Neural cell (in vitro differentiated cells): ENCODE data around the gene GRIA3. TPM values are rescaled to one million over a fixed set of nuclear protein-coding genes. Genes with fewer than 3 reads are reported as not detected.

Experiments used
- H2AFZ ChIP-seq: fragments of 200-600, 300-800 bp; sonication (generic), shearing (Covaris generic); 2 replicates; pipeline ENCODE4 v1.6.0; 2014; ENCODE audit warnings: low read depth, mild to moderate bottlenecking, antibody characterized with exemption, low read length, moderate library complexity
- H3F3A ChIP-seq: fragments of 200-600 bp; shearing (Covaris generic); 2 replicates; pipeline ENCODE4 v1.6.1; 2016; ENCODE audit warnings: mild to moderate bottlenecking, moderate library complexity, mixed read lengths, antibody characterized with exemption, low read length; ENCODE audit not compliant: insufficient read depth, poor library complexity, severe bottlenecking
- H3K27ac ChIP-seq: fragments of 200-600, 300-800 bp; sonication (generic), shearing (Covaris generic); 2 replicates; pipeline ENCODE4 v1.5.1; 2014; ENCODE audit warnings: mild to moderate bottlenecking, low read length, moderate library complexity
- H3K27me3 ChIP-seq: fragments of 300-800, 200-600 bp; sonication (generic), shearing (Covaris generic); 2 replicates; pipeline ENCODE4 v1.6.0; 2014; ENCODE audit warnings: mild to moderate bottlenecking, low read depth, low read length, moderate library complexity; ENCODE audit not compliant: insufficient read depth
- H3K36me3 ChIP-seq: fragments of 300-800, 200-600 bp; sonication (generic), shearing (Covaris generic); 2 replicates; pipeline ENCODE4 v1.5.1; 2014; ENCODE audit warnings: mild to moderate bottlenecking, antibody characterized with exemption, low read length, moderate library complexity; ENCODE audit not compliant: insufficient read depth
- H3K4me2 ChIP-seq: fragments of 300-800, 200-600 bp; sonication (generic), shearing (Covaris generic); 2 replicates; pipeline ENCODE4 v1.6.0; 2014; ENCODE audit warnings: mild to moderate bottlenecking, low read length
- H3K4me3 ChIP-seq: fragments of 300-800, 200-600 bp; sonication (generic), shearing (Covaris generic); 2 replicates; pipeline ENCODE4 v1.5.1; 2014; ENCODE audit warnings: mild to moderate bottlenecking, low read length, moderate library complexity
- H3K79me2 ChIP-seq: fragments of 200-600 bp; shearing (Covaris generic); replicated peaks from 2 replicates; pipeline ENCODE4 v1.6.0; 2014; ENCODE audit warnings: mild to moderate bottlenecking, low read length, moderate library complexity; ENCODE audit not compliant: insufficient read depth
- H3K9ac ChIP-seq: fragments of 300-800, 200-600 bp; sonication (generic), shearing (Covaris generic); 2 replicates; pipeline ENCODE4 v1.6.1; 2016; ENCODE audit warnings: mild to moderate bottlenecking, low read length, mixed read lengths
- H3K9me2 ChIP-seq: fragments of 200-600 bp; shearing (Covaris generic); 2 replicates; pipeline ENCODE4 v1.6.1; 2016; ENCODE audit warnings: mild to moderate bottlenecking, low read length, mixed read lengths; ENCODE audit not compliant: insufficient read depth
- H3K9me3 ChIP-seq: fragments of 200-600, 300-800 bp; sonication (generic), shearing (Covaris generic); 2 replicates; pipeline ENCODE4 v1.6.1; 2016; ENCODE audit warnings: mild to moderate bottlenecking, mixed run types, low read length, moderate library complexity, mixed read lengths
- H4K20me1 ChIP-seq: fragments of 200-600 bp; shearing (Covaris generic); 2 replicates; pipeline ENCODE4 v1.6.1; 2016; ENCODE audit warnings: mild to moderate bottlenecking, mixed run types; ENCODE audit not compliant: insufficient read depth
- EP300 ChIP-seq: fragments of 450-650 bp; conservative IDR thresholded peaks from 2 replicates; pipeline ENCODE4 v1.6.1; 2014; ENCODE audit warnings: antibody characterized with exemption, mild to moderate bottlenecking, moderate library complexity; ENCODE audit not compliant: poor library complexity, severe bottlenecking
- EZH2 ChIP-seq: fragments of 200-600, 300-800 bp; shearing (Covaris generic), sonication (generic); IDR thresholded peaks from 2 replicates; pipeline ENCODE4 v1.6.1; 2014; ENCODE audit warnings: antibody characterized with exemption, low read length, borderline replicate concordance, mild to moderate bottlenecking; ENCODE audit not compliant: insufficient read depth, poor library complexity, severe bottlenecking
- MXI1 ChIP-seq: fragments of 450-650 bp; conservative IDR thresholded peaks from 2 replicates; pipeline ENCODE4 v1.6.1; 2014; ENCODE audit warnings: antibody characterized with exemption, mild to moderate bottlenecking; ENCODE audit not compliant: poor library complexity, severe bottlenecking
- POLR2AphosphoS5 ChIP-seq: IDR thresholded peaks from 2 replicates; pipeline ENCODE4 v1.6.1; 2012
- RAD21 ChIP-seq: fragments of 450-650 bp; conservative IDR thresholded peaks from 2 replicates; pipeline ENCODE4 v1.6.1; 2014; ENCODE audit warnings: antibody characterized with exemption, mild to moderate bottlenecking, moderate library complexity
- SMC3 ChIP-seq: fragments of 450-650 bp; conservative IDR thresholded peaks from 2 replicates; pipeline ENCODE4 v1.6.1; 2014; ENCODE audit warnings: antibody characterized with exemption, mild to moderate bottlenecking, moderate library complexity; ENCODE audit not compliant: poor library complexity
- TAF1 ChIP-seq: IDR thresholded peaks from 2 replicates; pipeline ENCODE4 v1.6.1; 2012; ENCODE audit warnings: low read depth
- polyA plus RNA-seq: library from polyadenylated mRNA; depleted of rRNA; stranded (reverse); fragments of >200 nt; gene quantifications from 2 replicates; pipeline ENCODE4 v1.2.3, GENCODE V29; 2014
- TF ChIP-seq, protein P1 (sequence below): fragments of 450-650 bp; IDR thresholded peaks from 2 replicates; pipeline ENCODE4 v1.5.1; 2014; ENCODE audit warnings: antibody characterized with exemption, mild to moderate bottlenecking, moderate library complexity; ENCODE audit not compliant: poor library complexity, severe bottlenecking
- TF ChIP-seq, protein P2 (sequence below): IDR thresholded peaks from 2 replicates; pipeline ENCODE4 v1.6.1; 2012; ENCODE audit warnings: borderline replicate concordance

The GRIA3 gene
- polyA plus RNA-seq, 1 donor from 2014 or later, result 7.8 TPM

DNA sequence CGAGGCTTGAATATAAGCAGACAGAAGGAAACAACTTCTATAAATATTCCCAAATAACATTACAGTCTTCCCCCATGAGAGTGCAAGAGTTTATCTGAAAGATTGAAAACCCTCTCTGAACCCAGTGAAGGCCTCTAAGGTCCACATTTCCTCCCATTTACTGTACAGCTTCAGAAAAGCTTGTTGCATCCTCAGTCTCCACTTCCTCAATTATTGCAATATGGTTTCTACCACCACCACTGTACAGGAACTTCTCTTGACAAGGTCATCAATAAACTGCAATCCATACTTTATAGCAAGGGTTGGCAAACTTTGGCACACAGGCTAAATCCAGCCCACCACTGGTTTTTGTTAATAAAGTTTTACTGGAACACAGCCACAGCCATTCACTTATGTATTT is 309.8 kb downstream of the GRIA3 start:
- no peak overlapping the region for H2AFZ ChIP-seq
- no peak overlapping the region for H3K4me3 ChIP-seq
- no peaks in the 10 kb centered on the region for H3K27me3 ChIP-seq
- no peak overlapping the region for H3K9ac ChIP-seq
- H3K4me2 ChIP-seq, result no peak overlapping the region
- no peaks in the 10 kb centered on the region for H4K20me1 ChIP-seq
- no peaks in the 10 kb centered on the region for H3K9me2 ChIP-seq
- H3K36me3 ChIP-seq, result no peaks in the 10 kb centered on the region
- TF ChIP-seq, protein P1, sequence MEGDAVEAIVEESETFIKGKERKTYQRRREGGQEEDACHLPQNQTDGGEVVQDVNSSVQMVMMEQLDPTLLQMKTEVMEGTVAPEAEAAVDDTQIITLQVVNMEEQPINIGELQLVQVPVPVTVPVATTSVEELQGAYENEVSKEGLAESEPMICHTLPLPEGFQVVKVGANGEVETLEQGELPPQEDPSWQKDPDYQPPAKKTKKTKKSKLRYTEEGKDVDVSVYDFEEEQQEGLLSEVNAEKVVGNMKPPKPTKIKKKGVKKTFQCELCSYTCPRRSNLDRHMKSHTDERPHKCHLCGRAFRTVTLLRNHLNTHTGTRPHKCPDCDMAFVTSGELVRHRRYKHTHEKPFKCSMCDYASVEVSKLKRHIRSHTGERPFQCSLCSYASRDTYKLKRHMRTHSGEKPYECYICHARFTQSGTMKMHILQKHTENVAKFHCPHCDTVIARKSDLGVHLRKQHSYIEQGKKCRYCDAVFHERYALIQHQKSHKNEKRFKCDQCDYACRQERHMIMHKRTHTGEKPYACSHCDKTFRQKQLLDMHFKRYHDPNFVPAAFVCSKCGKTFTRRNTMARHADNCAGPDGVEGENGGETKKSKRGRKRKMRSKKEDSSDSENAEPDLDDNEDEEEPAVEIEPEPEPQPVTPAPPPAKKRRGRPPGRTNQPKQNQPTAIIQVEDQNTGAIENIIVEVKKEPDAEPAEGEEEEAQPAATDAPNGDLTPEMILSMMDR, result no peak
- TF ChIP-seq EZH2 (no peak), TAF1 (no peak), RAD21 (no peak)
- no peak overlapping the region for H3K27ac ChIP-seq
- H3K79me2 ChIP-seq, result no peaks in the 10 kb centered on the region
- H3K9me3 ChIP-seq, result no peaks in the 10 kb centered on the region
- H3F3A ChIP-seq, result no peaks in the 10 kb centered on the region

GRCh38 chrX:123499787-123500186 is 315.7 kb downstream of the GRIA3 start:
- no peak overlapping the region for H3K9ac ChIP-seq
- no peaks in the 10 kb centered on the region for H3K9me2 ChIP-seq
- TF ChIP-seq TAF1 (no peak), POLR2AphosphoS5 (no peak), SMC3 (no peak), EZH2 (no peak), EP300 (no peak), RAD21 (no peak), MXI1 (no peak)
- TF ChIP-seq, protein P1, result no peak
- TF ChIP-seq, protein P2, sequence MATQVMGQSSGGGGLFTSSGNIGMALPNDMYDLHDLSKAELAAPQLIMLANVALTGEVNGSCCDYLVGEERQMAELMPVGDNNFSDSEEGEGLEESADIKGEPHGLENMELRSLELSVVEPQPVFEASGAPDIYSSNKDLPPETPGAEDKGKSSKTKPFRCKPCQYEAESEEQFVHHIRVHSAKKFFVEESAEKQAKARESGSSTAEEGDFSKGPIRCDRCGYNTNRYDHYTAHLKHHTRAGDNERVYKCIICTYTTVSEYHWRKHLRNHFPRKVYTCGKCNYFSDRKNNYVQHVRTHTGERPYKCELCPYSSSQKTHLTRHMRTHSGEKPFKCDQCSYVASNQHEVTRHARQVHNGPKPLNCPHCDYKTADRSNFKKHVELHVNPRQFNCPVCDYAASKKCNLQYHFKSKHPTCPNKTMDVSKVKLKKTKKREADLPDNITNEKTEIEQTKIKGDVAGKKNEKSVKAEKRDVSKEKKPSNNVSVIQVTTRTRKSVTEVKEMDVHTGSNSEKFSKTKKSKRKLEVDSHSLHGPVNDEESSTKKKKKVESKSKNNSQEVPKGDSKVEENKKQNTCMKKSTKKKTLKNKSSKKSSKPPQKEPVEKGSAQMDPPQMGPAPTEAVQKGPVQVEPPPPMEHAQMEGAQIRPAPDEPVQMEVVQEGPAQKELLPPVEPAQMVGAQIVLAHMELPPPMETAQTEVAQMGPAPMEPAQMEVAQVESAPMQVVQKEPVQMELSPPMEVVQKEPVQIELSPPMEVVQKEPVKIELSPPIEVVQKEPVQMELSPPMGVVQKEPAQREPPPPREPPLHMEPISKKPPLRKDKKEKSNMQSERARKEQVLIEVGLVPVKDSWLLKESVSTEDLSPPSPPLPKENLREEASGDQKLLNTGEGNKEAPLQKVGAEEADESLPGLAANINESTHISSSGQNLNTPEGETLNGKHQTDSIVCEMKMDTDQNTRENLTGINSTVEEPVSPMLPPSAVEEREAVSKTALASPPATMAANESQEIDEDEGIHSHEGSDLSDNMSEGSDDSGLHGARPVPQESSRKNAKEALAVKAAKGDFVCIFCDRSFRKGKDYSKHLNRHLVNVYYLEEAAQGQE, result no peak
- no peak overlapping the region for H2AFZ ChIP-seq
- no peak overlapping the region for H3K4me2 ChIP-seq
- no peak overlapping the region for H3K27ac ChIP-seq
- no peaks in the 10 kb centered on the region for H3K27me3 ChIP-seq
- H3K4me3 ChIP-seq, result no peak overlapping the region
- no peaks in the 10 kb centered on the region for H4K20me1 ChIP-seq
- no peaks in the 10 kb centered on the region for H3K36me3 ChIP-seq
- H3K9me3 ChIP-seq, result no peaks in the 10 kb centered on the region
- H3K79me2 ChIP-seq, result no peaks in the 10 kb centered on the region
- no peaks in the 10 kb centered on the region for H3F3A ChIP-seq
